Panc1 (cell line): ENCODE measurements around the gene TXNDC2.

Experiments
- POLR2AphosphoS5 ChIP-seq: IDR thresholded peaks from 2 replicates; pipeline ENCODE4 v1.6.1; 2012; ENCODE audit warnings: mild to moderate bottlenecking, low read depth, low read length, moderate library complexity
- SIN3A ChIP-seq: IDR thresholded peaks from 2 replicates; pipeline ENCODE4 v1.6.1; 2012; ENCODE audit warnings: low read depth, mild to moderate bottlenecking, low read length, moderate library complexity, borderline replicate concordance; ENCODE audit not compliant: insufficient read depth
- TF ChIP-seq, protein P1 (sequence below): fragments of 450-650 bp; IDR thresholded peaks from 2 replicates; pipeline ENCODE4 v1.5.1; 2017; ENCODE audit warnings: mild to moderate bottlenecking
- TF ChIP-seq, protein P2 (sequence below), 2 experiments: IDR thresholded peaks; 2 replicates each; pipeline ENCODE4 v1.6.1; 2011 to 2012; ENCODE audit warnings: low read depth in 2 of 2, control low read depth in 1 of 2, low read length in 1 of 2, mild to moderate bottlenecking in 1 of 2, moderate library complexity in 1 of 2; ENCODE audit not compliant: insufficient read depth in 1 of 2

DNA sequence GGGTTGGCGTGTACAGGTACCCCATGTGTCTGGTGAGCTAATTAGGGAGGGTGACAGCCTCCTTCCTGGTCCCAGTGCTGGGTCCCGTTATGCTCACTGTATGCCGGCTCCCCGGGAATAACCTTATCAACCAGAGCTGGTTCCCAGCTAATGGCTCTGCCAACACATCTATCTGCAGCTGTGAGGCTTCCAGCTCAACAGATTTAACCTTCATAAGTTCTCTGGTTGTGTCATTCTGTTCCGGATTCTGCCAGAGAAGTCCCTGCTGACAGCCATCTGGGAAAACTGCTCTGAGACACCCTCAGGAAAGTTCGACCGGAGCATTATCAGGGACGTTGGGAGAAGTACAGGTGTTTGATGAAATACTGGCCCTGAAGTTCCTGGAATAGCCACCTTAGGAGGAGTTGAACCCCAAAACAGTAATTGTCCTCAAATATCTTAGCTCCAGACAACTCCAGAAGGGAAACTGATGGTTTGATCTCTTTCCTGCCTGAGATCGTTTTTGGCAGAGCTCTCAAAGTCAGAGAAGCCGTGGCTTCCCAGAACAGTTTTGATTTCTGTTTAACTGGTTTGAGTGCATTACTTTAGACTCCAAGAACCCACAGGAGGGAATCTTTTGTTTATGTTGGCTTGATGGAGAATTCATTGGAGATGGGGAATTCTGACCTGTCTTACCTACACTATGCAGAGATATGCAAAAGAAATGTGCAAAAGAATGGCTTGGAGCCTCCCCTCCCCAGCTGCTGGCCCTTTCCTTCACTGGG, 39.4 kb upstream of the TXNDC2 start:
- TF ChIP-seq POLR2AphosphoS5, result no peak
- TF ChIP-seq, protein P1, sequence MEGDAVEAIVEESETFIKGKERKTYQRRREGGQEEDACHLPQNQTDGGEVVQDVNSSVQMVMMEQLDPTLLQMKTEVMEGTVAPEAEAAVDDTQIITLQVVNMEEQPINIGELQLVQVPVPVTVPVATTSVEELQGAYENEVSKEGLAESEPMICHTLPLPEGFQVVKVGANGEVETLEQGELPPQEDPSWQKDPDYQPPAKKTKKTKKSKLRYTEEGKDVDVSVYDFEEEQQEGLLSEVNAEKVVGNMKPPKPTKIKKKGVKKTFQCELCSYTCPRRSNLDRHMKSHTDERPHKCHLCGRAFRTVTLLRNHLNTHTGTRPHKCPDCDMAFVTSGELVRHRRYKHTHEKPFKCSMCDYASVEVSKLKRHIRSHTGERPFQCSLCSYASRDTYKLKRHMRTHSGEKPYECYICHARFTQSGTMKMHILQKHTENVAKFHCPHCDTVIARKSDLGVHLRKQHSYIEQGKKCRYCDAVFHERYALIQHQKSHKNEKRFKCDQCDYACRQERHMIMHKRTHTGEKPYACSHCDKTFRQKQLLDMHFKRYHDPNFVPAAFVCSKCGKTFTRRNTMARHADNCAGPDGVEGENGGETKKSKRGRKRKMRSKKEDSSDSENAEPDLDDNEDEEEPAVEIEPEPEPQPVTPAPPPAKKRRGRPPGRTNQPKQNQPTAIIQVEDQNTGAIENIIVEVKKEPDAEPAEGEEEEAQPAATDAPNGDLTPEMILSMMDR, result no peak
- TF ChIP-seq SIN3A, result no peak
- TF ChIP-seq, protein P2, sequence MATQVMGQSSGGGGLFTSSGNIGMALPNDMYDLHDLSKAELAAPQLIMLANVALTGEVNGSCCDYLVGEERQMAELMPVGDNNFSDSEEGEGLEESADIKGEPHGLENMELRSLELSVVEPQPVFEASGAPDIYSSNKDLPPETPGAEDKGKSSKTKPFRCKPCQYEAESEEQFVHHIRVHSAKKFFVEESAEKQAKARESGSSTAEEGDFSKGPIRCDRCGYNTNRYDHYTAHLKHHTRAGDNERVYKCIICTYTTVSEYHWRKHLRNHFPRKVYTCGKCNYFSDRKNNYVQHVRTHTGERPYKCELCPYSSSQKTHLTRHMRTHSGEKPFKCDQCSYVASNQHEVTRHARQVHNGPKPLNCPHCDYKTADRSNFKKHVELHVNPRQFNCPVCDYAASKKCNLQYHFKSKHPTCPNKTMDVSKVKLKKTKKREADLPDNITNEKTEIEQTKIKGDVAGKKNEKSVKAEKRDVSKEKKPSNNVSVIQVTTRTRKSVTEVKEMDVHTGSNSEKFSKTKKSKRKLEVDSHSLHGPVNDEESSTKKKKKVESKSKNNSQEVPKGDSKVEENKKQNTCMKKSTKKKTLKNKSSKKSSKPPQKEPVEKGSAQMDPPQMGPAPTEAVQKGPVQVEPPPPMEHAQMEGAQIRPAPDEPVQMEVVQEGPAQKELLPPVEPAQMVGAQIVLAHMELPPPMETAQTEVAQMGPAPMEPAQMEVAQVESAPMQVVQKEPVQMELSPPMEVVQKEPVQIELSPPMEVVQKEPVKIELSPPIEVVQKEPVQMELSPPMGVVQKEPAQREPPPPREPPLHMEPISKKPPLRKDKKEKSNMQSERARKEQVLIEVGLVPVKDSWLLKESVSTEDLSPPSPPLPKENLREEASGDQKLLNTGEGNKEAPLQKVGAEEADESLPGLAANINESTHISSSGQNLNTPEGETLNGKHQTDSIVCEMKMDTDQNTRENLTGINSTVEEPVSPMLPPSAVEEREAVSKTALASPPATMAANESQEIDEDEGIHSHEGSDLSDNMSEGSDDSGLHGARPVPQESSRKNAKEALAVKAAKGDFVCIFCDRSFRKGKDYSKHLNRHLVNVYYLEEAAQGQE (IDR thresholded peaks at IDR 0.05; ENCODE audit: insufficient read depth in 1 of 2, low read depth in 2 of 2, low read length in 1 of 2), result no peak
